ENCODE results near the gene MUC2. TPM values are rescaled to one million over a fixed set of nuclear protein-coding genes. Genes with fewer than 3 reads are reported as not detected.

The MUC2 gene
- total and polyA plus RNA-seq, 2 experiments from 2014 or later = not detected

DNA sequence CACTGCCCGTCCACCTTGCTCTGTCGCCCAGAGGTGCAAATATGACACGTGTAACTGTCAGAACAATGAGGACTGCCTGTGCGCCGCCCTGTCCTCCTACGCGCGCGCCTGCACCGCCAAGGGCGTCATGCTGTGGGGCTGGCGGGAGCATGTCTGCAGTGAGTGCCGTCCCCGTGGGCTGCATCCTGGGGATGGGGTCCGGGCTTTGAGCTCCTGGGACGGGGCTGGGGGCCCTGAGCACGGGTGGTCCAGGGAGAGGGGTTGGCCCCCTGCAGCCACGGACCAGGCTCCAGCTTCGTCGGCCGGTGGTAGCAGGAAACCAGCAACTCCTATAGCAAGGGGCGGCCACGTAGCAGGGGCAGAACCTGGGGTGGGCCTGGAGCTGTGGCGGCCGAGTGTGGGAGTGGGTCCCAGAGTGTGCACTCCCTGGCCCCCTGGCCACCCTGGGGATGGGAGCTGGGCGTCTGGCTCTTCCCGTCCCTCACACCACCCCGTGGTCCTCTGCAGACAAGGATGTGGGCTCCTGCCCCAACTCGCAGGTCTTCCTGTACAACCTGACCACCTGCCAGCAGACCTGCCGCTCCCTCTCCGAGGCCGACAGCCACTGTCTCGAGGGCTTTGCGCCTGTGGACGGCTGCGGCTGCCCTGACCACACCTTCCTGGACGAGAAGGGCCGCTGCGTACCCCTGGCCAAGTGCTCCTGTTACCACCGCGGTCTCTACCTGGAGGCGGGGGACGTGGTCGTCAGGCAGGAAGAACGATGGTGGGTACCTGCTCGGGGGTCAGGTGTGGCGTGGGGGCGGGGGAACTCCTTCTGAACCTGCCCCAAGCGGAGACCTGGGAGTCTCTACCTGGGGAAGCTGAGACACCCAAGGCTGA is 10.1 kb downstream of the MUC2 start:
- no peaks in the 10 kb centered on the region for H3K36me3 Mint-ChIP-seq (ENCODE audit: low read depth)
- no peaks in the 10 kb centered on the region for H3K36me3 ChIP-seq (ENCODE audit: insufficient read depth)
- no peaks in the 10 kb centered on the region for H3F3A ChIP-seq (replicated peaks; ENCODE audit: low read depth)
- no peaks in the 10 kb centered on the region for H3K27me3 ChIP-seq (ENCODE audit: insufficient read depth)
- H3K9me3 Mint-ChIP-seq = no peaks in the 10 kb centered on the region; the same call in 2 of the 3 replicates
- ATAC-seq (no peak), DNase-seq (ENCODE audit: low spot score) (no peak)
- H3K4me1 ChIP-seq (ENCODE audit: insufficient read depth) = no peaks in the 10 kb centered on the region
- H2AFZ ChIP-seq = no peak overlapping the region
- no peak overlapping the region for H3K4me3 Mint-ChIP-seq
- no peak overlapping the region for H3K4me3 ChIP-seq
- no peaks in the 10 kb centered on the region for H3K79me2 ChIP-seq (replicated peaks; ENCODE audit: insufficient read depth)
- H4K20me1 ChIP-seq (replicated peaks; ENCODE audit: insufficient read depth) = no peaks in the 10 kb centered on the region
- TF ChIP-seq JUNB (IDR thresholded peaks at IDR 0.05; ENCODE audit: unreplicated experiment) = no peak
- TF ChIP-seq, protein P1, sequence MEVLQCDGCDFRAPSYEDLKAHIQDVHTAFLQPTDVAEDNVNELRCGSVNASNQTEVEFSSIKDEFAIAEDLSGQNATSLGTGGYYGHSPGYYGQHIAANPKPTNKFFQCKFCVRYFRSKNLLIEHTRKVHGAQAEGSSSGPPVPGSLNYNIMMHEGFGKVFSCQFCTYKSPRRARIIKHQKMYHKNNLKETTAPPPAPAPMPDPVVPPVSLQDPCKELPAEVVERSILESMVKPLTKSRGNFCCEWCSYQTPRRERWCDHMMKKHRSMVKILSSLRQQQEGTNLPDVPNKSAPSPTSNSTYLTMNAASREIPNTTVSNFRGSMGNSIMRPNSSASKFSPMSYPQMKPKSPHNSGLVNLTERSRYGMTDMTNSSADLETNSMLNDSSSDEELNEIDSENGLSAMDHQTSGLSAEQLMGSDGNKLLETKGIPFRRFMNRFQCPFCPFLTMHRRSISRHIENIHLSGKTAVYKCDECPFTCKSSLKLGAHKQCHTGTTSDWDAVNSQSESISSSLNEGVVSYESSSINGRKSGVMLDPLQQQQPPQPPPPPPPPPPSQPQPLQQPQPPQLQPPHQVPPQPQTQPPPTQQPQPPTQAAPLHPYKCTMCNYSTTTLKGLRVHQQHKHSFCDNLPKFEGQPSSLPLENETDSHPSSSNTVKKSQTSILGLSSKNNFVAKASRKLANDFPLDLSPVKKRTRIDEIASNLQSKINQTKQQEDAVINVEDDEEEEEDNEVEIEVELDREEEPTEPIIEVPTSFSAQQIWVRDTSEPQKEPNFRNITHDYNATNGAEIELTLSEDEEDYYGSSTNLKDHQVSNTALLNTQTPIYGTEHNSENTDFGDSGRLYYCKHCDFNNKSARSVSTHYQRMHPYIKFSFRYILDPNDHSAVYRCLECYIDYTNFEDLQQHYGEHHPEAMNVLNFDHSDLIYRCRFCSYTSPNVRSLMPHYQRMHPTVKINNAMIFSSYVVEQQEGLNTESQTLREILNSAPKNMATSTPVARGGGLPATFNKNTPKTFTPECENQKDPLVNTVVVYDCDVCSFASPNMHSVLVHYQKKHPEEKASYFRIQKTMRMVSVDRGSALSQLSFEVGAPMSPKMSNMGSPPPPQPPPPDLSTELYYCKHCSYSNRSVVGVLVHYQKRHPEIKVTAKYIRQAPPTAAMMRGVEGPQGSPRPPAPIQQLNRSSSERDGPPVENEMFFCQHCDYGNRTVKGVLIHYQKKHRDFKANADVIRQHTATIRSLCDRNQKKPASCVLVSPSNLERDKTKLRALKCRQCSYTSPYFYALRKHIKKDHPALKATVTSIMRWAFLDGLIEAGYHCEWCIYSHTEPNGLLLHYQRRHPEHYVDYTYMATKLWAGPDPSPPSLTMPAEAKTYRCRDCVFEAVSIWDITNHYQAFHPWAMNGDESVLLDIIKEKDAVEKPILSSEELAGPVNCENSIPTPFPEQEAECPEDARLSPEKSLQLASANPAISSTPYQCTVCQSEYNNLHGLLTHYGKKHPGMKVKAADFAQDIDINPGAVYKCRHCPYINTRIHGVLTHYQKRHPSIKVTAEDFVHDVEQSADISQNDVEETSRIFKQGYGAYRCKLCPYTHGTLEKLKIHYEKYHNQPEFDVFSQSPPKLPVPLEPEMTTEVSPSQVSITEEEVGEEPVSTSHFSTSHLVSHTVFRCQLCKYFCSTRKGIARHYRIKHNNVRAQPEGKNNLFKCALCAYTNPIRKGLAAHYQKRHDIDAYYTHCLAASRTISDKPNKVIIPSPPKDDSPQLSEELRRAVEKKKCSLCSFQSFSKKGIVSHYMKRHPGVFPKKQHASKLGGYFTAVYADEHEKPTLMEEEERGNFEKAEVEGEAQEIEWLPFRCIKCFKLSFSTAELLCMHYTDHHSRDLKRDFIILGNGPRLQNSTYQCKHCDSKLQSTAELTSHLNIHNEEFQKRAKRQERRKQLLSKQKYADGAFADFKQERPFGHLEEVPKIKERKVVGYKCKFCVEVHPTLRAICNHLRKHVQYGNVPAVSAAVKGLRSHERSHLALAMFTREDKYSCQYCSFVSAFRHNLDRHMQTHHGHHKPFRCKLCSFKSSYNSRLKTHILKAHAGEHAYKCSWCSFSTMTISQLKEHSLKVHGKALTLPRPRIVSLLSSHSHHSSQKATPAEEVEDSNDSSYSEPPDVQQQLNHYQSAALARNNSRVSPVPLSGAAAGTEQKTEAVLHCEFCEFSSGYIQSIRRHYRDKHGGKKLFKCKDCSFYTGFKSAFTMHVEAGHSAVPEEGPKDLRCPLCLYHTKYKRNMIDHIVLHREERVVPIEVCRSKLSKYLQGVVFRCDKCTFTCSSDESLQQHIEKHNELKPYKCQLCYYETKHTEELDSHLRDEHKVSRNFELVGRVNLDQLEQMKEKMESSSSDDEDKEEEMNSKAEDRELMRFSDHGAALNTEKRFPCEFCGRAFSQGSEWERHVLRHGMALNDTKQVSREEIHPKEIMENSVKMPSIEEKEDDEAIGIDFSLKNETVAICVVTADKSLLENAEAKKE (CRISPR knock-in tag; IDR thresholded peaks at IDR 0.05) = no peak
- TF ChIP-seq ZNF114 (CRISPR knock-in tag; IDR thresholded peaks at IDR 0.05) = no peak
- TF ChIP-seq, protein P2, sequence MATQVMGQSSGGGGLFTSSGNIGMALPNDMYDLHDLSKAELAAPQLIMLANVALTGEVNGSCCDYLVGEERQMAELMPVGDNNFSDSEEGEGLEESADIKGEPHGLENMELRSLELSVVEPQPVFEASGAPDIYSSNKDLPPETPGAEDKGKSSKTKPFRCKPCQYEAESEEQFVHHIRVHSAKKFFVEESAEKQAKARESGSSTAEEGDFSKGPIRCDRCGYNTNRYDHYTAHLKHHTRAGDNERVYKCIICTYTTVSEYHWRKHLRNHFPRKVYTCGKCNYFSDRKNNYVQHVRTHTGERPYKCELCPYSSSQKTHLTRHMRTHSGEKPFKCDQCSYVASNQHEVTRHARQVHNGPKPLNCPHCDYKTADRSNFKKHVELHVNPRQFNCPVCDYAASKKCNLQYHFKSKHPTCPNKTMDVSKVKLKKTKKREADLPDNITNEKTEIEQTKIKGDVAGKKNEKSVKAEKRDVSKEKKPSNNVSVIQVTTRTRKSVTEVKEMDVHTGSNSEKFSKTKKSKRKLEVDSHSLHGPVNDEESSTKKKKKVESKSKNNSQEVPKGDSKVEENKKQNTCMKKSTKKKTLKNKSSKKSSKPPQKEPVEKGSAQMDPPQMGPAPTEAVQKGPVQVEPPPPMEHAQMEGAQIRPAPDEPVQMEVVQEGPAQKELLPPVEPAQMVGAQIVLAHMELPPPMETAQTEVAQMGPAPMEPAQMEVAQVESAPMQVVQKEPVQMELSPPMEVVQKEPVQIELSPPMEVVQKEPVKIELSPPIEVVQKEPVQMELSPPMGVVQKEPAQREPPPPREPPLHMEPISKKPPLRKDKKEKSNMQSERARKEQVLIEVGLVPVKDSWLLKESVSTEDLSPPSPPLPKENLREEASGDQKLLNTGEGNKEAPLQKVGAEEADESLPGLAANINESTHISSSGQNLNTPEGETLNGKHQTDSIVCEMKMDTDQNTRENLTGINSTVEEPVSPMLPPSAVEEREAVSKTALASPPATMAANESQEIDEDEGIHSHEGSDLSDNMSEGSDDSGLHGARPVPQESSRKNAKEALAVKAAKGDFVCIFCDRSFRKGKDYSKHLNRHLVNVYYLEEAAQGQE (IDR thresholded peaks at IDR 0.05; ENCODE audit: unreplicated experiment) = no peak
- TF ChIP-seq EZH2 (IDR thresholded peaks at IDR 0.05; ENCODE audit: low read depth, unreplicated experiment) = no peak
- TF ChIP-seq STAT1 (IDR thresholded peaks at IDR 0.05; ENCODE audit: unreplicated experiment) = no peak
- no peak for TF ChIP-seq POLR2AphosphoS5 (IDR thresholded peaks at IDR 0.05; ENCODE audit: low read depth)
- H3K27ac Mint-ChIP-seq = no peak overlapping the region
- peaks cover 4% of the 10 kb centered on the region for H3K27me3 Mint-ChIP-seq (ENCODE audit: insufficient read depth, low read depth, poor library complexity)
- H3K4me1 Mint-ChIP-seq = no peaks in the 10 kb centered on the region
- H3K27ac ChIP-seq (ENCODE audit: low read depth) = no peak overlapping the region
- H3K4me2 ChIP-seq = no peak overlapping the region
- H3K9me2 ChIP-seq (ENCODE audit: insufficient read depth) = no peaks in the 10 kb centered on the region
